Measurements from ENCODE around the gene ZNF579.

DNA sequence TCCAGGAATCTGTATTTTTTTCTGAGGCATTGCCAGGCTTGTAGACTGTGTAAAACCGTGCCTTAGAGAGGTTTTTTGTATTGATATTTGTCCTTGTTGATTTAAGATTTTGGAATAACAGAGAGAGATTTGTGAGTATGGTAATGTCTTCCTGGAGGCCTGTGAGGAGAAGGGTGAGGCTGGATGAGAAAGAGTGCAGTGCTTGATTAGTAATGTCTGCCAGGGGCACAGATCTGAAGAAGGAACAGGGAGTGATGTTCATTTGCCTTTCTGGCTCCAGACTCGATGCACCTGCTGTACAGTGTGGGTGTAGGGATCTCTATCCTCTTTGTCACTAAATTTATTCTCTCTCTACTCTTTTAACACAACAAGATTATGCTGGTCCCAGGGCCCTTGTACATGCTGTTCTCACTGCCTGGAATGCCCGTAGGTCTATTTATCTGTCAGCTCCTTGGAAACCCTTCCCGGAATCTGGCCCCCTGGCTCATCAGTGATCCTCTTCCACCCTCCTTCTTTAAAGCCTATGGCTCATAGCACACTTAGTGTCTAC, 14.4 kb upstream of the ZNF579 start:
- TF ChIP-seq POLR2AphosphoS5 (IDR thresholded peaks at IDR 0.05) (no peak), CTCF (IDR thresholded peaks at IDR 0.05) (no peak), POLR2A (IDR thresholded peaks at IDR 0.05; ENCODE audit: low read depth) (no peak)
